HepG2 (cell line): Measurements from ENCODE around the gene HDDC3. TPM values are rescaled to one million over a fixed set of nuclear protein-coding genes. Genes with fewer than 3 reads are reported as not detected.

Source experiments
- ATM ChIP-seq: fragments of 450-650 bp; IDR thresholded peaks from 2 replicates; pipeline ENCODE4 v1.7.1; 2017; ENCODE audit warnings: mild to moderate bottlenecking, borderline replicate concordance
- ERF ChIP-seq: IDR thresholded peaks from 2 replicates; pipeline ENCODE4 v1.6.1; 2018; ENCODE audit warnings: missing biosample characterization, missing genetic modification reagents
- ETV6 ChIP-seq: sonication (generic); formaldehyde crosslinking; conservative IDR thresholded peaks from 2 replicates; pipeline ENCODE4 v1.4.0; 2020; ENCODE audit warnings: missing genetic modification reagents
- HOXA7 ChIP-seq: sonication (generic); formaldehyde crosslinking; IDR thresholded peaks from 2 replicates; pipeline ENCODE4 v1.8.1; 2022; ENCODE audit warnings: mild to moderate bottlenecking, missing genetic modification reagents, moderate library complexity
- KAT7 ChIP-seq: IDR thresholded peaks from 2 replicates; pipeline ENCODE4 v1.6.1; 2018; ENCODE audit warnings: borderline replicate concordance, missing compliant biosample characterization
- SNAI1 ChIP-seq: sonication (generic); formaldehyde crosslinking; IDR thresholded peaks from 2 replicates; pipeline ENCODE4 v1.5.0; 2020; ENCODE audit warnings: mild to moderate bottlenecking, missing genetic modification reagents, borderline replicate concordance
- SNAPC4 ChIP-seq: sonication (generic); formaldehyde crosslinking; IDR thresholded peaks from 2 replicates; pipeline ENCODE4 v1.4.0; 2020; ENCODE audit warnings: mild to moderate bottlenecking, missing genetic modification reagents
- THAP7 ChIP-seq: sonication (generic); formaldehyde crosslinking; IDR thresholded peaks from 2 replicates; pipeline ENCODE4 v1.8.1; 2023; ENCODE audit warnings: mild to moderate bottlenecking, missing genetic modification reagents
- U2AF1 ChIP-seq: fragments of 200-400 bp; formaldehyde crosslinking; optimal IDR thresholded peaks from 2 replicates; pipeline ENCODE3; 2017; ENCODE audit warnings: mild to moderate bottlenecking, low read depth, low read length
- ZNF564 ChIP-seq: sonication (generic); formaldehyde crosslinking; IDR thresholded peaks from 2 replicates; pipeline ENCODE4 v1.8.1; 2023; ENCODE audit warnings: mild to moderate bottlenecking, missing genetic modification reagents
- ZNF703 ChIP-seq: sonication (generic); formaldehyde crosslinking; IDR thresholded peaks from 2 replicates; pipeline ENCODE4 v1.5.1; 2020; ENCODE audit warnings: missing genetic modification reagents, mild to moderate bottlenecking, moderate library complexity, borderline replicate concordance
- ZNF761 ChIP-seq: sonication (generic); formaldehyde crosslinking; conservative IDR thresholded peaks from 2 replicates; pipeline ENCODE4 v1.4.0; 2020; ENCODE audit warnings: mild to moderate bottlenecking, missing genetic modification reagents
- ZNF772 ChIP-seq: sonication (generic); formaldehyde crosslinking; IDR thresholded peaks from 2 replicates; pipeline ENCODE4 v1.5.0; 2020; ENCODE audit warnings: mild to moderate bottlenecking, missing genetic modification reagents
- ZNF780A ChIP-seq: sonication (generic); formaldehyde crosslinking; IDR thresholded peaks from 2 replicates; pipeline ENCODE4 v1.8.0; 2022; ENCODE audit warnings: mild to moderate bottlenecking, missing genetic modification reagents, moderate library complexity
- ZSCAN9 ChIP-seq: IDR thresholded peaks from 2 replicates; pipeline ENCODE4 v1.6.1; 2016; ENCODE audit warnings: borderline replicate concordance
- polyA plus RNA-seq, 8 experiments: library from polyadenylated mRNA; depleted of rRNA in 3 of 8; stranded (reverse) in 7 of 8; unstranded in 1 of 8; fragments of >200 nt; fragmentation: Illumina TruSeq in 4 of 8; extraction: Trizol in 4 of 8; gene quantifications; 2 replicates each; pipeline versions ENCODE4 v1.2.1 to v1.2.3, GENCODE V29; 2011 to 2016; ENCODE audit warnings: low read depth in 4 of 8, missing spikeins in 1 of 8, mixed read lengths in 1 of 8; ENCODE audit not compliant: insufficient read depth in 1 of 8
- total RNA-seq, 5 experiments: library from RNA; depleted of rRNA; stranded (reverse); fragments of >200 nt; fragmentation: Illumina TruSeq; extraction: Trizol; gene quantifications; 2 replicates each; pipeline ENCODE4 v1.2.3, GENCODE V29; 2016; ENCODE audit warnings: low read depth in 1 of 5
- TF ChIP-seq, protein P1 (sequence below): sonication (generic); formaldehyde crosslinking; IDR thresholded peaks from 2 replicates; pipeline ENCODE4 v1.5.0; 2020; ENCODE audit warnings: missing genetic modification reagents
- TF ChIP-seq, protein P2 (sequence below): sonication (generic); formaldehyde crosslinking; IDR thresholded peaks from 2 replicates; pipeline ENCODE4 v1.4.0; 2020; ENCODE audit warnings: missing genetic modification reagents, borderline replicate concordance
- TF ChIP-seq, protein P3 (sequence below): sonication (generic); formaldehyde crosslinking; IDR thresholded peaks from 2 replicates; pipeline ENCODE4 v1.8.0; 2023; ENCODE audit warnings: mild to moderate bottlenecking, missing genetic modification reagents

Gene HDDC3
- total and polyA plus RNA-seq, 2 of the 13 experiments (the other 11 are each of a cell fraction or from before 2014, with no cell fraction given) = 18.7 to 28.3 TPM

- TF ChIP-seq, protein P1, sequence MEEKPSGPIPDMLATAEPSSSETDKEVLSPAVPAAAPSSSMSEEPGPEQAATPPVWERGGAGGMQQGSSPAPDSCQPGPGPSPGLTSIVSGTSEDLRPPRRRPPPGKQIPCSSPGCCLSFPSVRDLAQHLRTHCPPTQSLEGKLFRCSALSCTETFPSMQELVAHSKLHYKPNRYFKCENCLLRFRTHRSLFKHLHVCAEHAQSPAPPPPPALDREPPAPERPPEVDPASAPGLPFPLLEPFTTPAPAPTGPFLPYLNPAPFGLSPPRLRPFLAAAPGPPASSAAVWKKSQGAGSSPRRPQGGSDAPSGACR (CRISPR knock-in tag) = peak; percentile 76; the same call in 1 of the 2 replicates
- no peak for TF ChIP-seq ZNF761 (CRISPR knock-in tag)
- TF ChIP-seq ZNF703 (CRISPR knock-in tag) = no peak; the same call in 1 of the 2 replicates
- TF ChIP-seq ZSCAN9 (CRISPR knock-in tag) = peak; percentile 38; the same call in 1 of the 2 replicates
- peak; percentile 31; the same call in 1 of the 2 replicates for TF ChIP-seq ZNF564 (CRISPR knock-in tag)
- no peak for TF ChIP-seq HOXA7 (CRISPR knock-in tag)
- TF ChIP-seq SNAPC4 (CRISPR knock-in tag) = no peak
- TF ChIP-seq THAP7 (CRISPR knock-in tag) = peak; percentile 92; the same call in 1 of the 2 replicates
- no peak for TF ChIP-seq ZNF780A (CRISPR knock-in tag)
- TF ChIP-seq SNAI1 (CRISPR knock-in tag) = no peak
- TF ChIP-seq, protein P2, sequence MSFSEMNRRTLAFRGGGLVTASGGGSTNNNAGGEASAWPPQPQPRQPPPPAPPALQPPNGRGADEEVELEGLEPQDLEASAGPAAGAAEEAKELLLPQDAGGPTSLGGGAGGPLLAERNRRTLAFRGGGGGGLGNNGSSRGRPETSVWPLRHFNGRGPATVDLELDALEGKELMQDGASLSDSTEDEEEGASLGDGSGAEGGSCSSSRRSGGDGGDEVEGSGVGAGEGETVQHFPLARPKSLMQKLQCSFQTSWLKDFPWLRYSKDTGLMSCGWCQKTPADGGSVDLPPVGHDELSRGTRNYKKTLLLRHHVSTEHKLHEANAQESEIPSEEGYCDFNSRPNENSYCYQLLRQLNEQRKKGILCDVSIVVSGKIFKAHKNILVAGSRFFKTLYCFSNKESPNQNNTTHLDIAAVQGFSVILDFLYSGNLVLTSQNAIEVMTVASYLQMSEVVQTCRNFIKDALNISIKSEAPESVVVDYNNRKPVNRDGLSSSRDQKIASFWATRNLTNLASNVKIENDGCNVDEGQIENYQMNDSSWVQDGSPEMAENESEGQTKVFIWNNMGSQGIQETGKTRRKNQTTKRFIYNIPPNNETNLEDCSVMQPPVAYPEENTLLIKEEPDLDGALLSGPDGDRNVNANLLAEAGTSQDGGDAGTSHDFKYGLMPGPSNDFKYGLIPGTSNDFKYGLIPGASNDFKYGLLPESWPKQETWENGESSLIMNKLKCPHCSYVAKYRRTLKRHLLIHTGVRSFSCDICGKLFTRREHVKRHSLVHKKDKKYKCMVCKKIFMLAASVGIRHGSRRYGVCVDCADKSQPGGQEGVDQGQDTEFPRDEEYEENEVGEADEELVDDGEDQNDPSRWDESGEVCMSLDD = 0 out of 2 replicates have a peak, but pooled peaks have one; percentile 66
- TF ChIP-seq, protein P3, sequence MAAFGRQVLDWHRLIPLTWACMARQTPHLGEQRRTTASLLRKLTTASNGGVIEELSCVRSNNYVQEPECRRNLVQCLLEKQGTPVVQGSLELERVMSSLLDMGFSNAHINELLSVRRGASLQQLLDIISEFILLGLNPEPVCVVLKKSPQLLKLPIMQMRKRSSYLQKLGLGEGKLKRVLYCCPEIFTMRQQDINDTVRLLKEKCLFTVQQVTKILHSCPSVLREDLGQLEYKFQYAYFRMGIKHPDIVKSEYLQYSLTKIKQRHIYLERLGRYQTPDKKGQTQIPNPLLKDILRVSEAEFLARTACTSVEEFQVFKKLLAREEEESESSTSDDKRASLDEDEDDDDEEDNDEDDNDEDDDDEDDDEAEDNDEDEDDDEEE (CRISPR knock-in tag) = no peak
- TF ChIP-seq KAT7 (CRISPR knock-in tag) = 0 out of 2 replicates have a peak, but pooled peaks have one; percentile 75
- TF ChIP-seq ERF = peak; percentile 58; the same call in 1 of the 2 replicates
- TF ChIP-seq ZNF772 (CRISPR knock-in tag) = peak; percentile 63; the same call in 1 of the 2 replicates
- TF ChIP-seq ETV6 (CRISPR knock-in tag) = no peak
- no peak for TF ChIP-seq ATM
- TF ChIP-seq U2AF1 = no peak
Observed at GRCh38 chr15:90954712-90955623, 22.6 kb upstream of the HDDC3 start, which contains the start of gene RCCD1 (continued).
